Suprapubic skin (tissue), 4 donors: ENCODE data around the gene GAS6. TPM values are rescaled to one million over a fixed set of nuclear protein-coding genes. Genes with fewer than 3 reads are reported as not detected.
A peak's percentile ranks its signal among the peaks of the same experiment; 100 is the strongest.

Experiments used
- DNase-seq, 2 donors: peaks; one replicate each; pipeline ENCODE4 v3.0.0-alpha.2; 2019; ENCODE audit warnings: low spot score in 2 of 2
- H3K27ac ChIP-seq: fragments of 200-600 bp; sonication (generic); one replicate; pipeline ENCODE4 v1.5.1; 2019
- H3K27me3 ChIP-seq: fragments of 200-600 bp; sonication (generic); one replicate; pipeline ENCODE4 v1.5.1; 2019
- H3K36me3 ChIP-seq: fragments of 200-600 bp; sonication (generic); one replicate; pipeline ENCODE4 v1.5.1; 2019
- H3K4me1 ChIP-seq: fragments of 200-600 bp; sonication (generic); one replicate; pipeline ENCODE4 v1.5.1; 2019
- H3K4me3 ChIP-seq: fragments of 200-600 bp; sonication (generic); one replicate; pipeline ENCODE4 v1.5.1; 2019; ENCODE audit warnings: mild to moderate bottlenecking
- H3K9me3 ChIP-seq: fragments of 200-600 bp; sonication (generic); one replicate; pipeline ENCODE4 v1.5.1; 2019
- EP300 ChIP-seq: sonication (generic); formaldehyde crosslinking; IDR thresholded peaks from one replicate; pipeline ENCODE4 v1.6.1; 2017; ENCODE audit warnings: antibody characterized with exemption
- POLR2A ChIP-seq, 2 donors: fragments of 450-650 bp; IDR thresholded peaks; one replicate each; pipeline ENCODE4 v1.6.1; 2017; ENCODE audit warnings: antibody characterized with exemption in 2 of 2, mild to moderate bottlenecking in 2 of 2, moderate library complexity in 2 of 2
- POLR2AphosphoS5 ChIP-seq, 3 donors: sonication (generic); formaldehyde crosslinking; IDR thresholded peaks; one replicate each; pipeline ENCODE4 v1.6.1; 2017; ENCODE audit warnings: antibody characterized with exemption in 3 of 3
- WGBS: methylation state at CpG from one replicate; pipeline ENCODE4 v1.1.5; 2018; 5-methylcytosine and 5-hydroxymethylcytosine counted together
- total RNA-seq, 4 donors: library from RNA; depleted of rRNA; stranded (reverse); fragments of >200 nt; gene quantifications; one replicate each; pipeline ENCODE4 v1.1.0, GENCODE V29; 2016
- TF ChIP-seq, protein P1 (sequence below), 2 donors: fragments of 200-600 bp in 1 of 2; fragments of 450-650 bp in 1 of 2; sonication (generic) in 1 of 2; IDR thresholded peaks; one replicate each; pipeline ENCODE4 v1.5.1; 2016 to 2019; ENCODE audit warnings: antibody characterized with exemption in 2 of 2, mild to moderate bottlenecking in 1 of 2, moderate library complexity in 1 of 2

GAS6 gene
- total RNA-seq, 4 donors from 2014 or later: 175 to 286 (median 224) TPM

DNA sequence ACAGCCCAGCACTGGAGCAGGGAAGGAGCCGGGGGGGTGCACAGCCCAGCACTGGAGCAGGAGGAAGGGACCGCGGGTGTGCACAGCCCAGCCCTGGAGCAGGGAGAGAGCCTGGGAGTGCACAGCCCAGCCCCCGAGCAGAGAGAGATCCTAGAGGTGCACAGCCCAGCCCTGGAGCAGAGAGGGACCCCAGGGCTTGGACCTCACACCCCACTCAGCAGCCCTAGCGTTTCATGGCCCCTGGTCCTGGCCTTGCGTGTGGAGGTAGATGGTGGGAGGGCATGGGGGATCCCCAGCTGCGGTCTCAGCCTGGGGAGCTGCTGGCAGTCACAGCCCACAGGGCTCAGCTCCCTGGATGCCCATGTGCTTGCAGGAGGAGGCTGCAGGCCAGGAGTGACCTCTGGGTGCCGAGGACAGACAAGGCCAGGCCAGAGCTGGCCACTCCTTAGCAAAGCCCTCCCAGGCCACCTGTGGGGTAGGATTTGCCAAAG is 25.1 kb downstream of the GAS6 start:
- no peaks in the 10 kb centered on the region for H3K27me3 ChIP-seq
- no peak for DNase-seq
- no peaks in the 10 kb centered on the region for H3K9me3 ChIP-seq
- H3K36me3 ChIP-seq: peaks cover 19% of the 10 kb centered on the region
- TF ChIP-seq POLR2A (IDR thresholded peaks at IDR 0.05) (no peak), POLR2AphosphoS5 (IDR thresholded peaks at IDR 0.05) (no peak), EP300 (no peak)
- TF ChIP-seq, protein P1, sequence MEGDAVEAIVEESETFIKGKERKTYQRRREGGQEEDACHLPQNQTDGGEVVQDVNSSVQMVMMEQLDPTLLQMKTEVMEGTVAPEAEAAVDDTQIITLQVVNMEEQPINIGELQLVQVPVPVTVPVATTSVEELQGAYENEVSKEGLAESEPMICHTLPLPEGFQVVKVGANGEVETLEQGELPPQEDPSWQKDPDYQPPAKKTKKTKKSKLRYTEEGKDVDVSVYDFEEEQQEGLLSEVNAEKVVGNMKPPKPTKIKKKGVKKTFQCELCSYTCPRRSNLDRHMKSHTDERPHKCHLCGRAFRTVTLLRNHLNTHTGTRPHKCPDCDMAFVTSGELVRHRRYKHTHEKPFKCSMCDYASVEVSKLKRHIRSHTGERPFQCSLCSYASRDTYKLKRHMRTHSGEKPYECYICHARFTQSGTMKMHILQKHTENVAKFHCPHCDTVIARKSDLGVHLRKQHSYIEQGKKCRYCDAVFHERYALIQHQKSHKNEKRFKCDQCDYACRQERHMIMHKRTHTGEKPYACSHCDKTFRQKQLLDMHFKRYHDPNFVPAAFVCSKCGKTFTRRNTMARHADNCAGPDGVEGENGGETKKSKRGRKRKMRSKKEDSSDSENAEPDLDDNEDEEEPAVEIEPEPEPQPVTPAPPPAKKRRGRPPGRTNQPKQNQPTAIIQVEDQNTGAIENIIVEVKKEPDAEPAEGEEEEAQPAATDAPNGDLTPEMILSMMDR (IDR thresholded peaks at IDR 0.05): no peak
- H3K4me1 ChIP-seq: peaks cover 60% of the 10 kb centered on the region
- H3K4me3 ChIP-seq: peak overlapping the region; percentile 21
- 22% methylated on average over 5 of the region's 8 CpGs for WGBS
- H3K27ac ChIP-seq: no peak overlapping the region

DNA sequence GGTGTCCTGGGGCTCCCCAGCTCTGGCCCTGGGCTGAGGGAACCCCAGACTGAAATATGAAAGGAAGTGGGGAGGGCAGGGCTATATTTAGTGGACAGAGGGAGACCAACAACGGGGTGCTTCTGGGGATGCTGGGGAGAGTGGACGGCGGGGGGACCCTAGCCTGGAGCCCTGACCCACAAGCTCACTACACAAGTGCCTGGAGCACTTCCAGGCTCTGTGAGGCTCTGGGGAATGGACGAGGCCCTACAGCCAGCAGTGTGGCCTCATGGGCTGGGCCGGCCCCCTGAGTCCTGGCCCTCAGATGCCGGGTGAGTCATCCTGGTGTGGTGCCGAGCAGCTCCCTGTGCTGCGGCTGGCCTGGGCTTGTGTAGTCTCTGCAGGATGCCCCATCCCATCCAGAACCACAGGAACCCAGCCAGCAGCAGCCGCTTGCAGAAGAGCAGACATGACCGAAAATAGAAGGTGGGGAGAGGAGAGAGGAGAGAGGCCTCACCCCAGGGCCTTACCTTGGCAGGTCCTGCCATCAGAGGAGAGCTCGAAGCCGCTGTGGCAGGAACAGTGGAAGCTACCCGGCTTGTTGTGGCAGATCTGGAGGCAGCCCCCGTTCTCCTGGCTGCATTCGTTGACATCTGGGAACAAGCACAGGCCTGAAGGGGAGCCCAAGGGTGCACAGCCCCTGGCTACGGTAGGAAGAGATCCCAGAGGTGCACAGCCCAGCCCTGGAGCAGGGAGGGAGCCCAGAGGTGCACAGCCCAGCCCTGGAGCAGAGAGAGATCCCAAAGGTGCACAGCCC is 26.1 kb downstream of the GAS6 start:
- peak; percentile 95 to 96 for DNase-seq
- peaks cover 29% of the 10 kb centered on the region for H3K36me3 ChIP-seq
- peaks cover 57% of the 10 kb centered on the region for H3K4me1 ChIP-seq
- H3K27me3 ChIP-seq: no peaks in the 10 kb centered on the region
- WGBS: 25% methylated on average over 11 of the region's 16 CpGs
- H3K9me3 ChIP-seq: no peaks in the 10 kb centered on the region
- peak overlapping the region; percentile 21 for H3K4me3 ChIP-seq
- H3K27ac ChIP-seq: peak overlapping the region; percentile 81
- TF ChIP-seq POLR2AphosphoS5 (IDR thresholded peaks at IDR 0.05): peak in 1 of 3 donors; percentile 50
- TF ChIP-seq, protein P1 (IDR thresholded peaks at IDR 0.05): no peak

DNA sequence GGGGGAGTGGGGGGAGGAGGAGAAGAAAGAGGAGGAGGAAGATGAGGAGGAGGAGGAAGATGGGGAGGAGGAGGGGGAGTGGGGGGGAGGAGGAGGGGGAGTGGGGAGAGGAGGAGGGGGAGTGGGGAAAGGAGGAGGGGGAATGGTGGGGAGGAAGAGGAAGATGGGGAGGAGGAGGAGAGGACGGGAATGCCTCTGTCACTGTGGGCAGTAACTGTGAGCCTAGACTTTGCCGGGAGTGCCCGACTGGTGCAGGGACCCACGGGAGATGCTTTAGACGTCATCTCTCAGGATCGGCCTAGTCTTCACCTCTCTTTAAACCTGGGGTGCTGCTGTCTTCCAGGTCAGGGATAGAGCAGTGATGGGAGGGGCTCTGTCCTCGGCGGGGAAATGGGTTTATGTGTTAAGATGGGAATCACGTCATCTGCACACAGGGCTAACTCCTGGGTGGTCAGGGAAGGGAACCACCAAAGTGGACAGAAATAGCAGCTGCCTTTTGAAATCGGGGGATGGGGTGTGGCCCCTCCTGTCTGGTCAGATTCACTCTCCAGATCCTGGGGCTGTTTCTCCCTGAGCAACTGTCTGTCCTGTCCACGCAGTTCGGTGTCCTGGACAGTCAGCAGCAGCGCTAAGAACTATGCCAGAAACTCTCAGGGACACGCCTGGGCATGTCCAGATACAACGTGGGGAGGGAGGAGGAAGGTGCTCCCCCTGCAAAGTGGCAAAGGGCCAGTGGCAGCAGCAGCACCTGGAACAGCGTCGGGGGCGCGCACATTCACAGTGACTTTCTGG is 26.9 kb downstream of the GAS6 start:
- Histone ChIP-seq H3K9me3 (no peaks in the 10 kb centered on the region), H3K27ac (peak overlapping the region; percentile 81), H3K36me3 (peaks cover 37% of the 10 kb centered on the region), H3K4me1 (peaks cover 57% of the 10 kb centered on the region), H3K4me3 (peak overlapping the region; percentile 21), H3K27me3 (no peaks in the 10 kb centered on the region)
- no peak for DNase-seq
- WGBS: 25% methylated on average over 18 of the region's 19 CpGs
- TF ChIP-seq, protein P1 (IDR thresholded peaks at IDR 0.05): no peak
- TF ChIP-seq POLR2A (IDR thresholded peaks at IDR 0.05): no peak
- peak in 1 of 3 donors; percentile 2 for TF ChIP-seq POLR2AphosphoS5 (IDR thresholded peaks at IDR 0.05)
- no peak for TF ChIP-seq EP300

DNA sequence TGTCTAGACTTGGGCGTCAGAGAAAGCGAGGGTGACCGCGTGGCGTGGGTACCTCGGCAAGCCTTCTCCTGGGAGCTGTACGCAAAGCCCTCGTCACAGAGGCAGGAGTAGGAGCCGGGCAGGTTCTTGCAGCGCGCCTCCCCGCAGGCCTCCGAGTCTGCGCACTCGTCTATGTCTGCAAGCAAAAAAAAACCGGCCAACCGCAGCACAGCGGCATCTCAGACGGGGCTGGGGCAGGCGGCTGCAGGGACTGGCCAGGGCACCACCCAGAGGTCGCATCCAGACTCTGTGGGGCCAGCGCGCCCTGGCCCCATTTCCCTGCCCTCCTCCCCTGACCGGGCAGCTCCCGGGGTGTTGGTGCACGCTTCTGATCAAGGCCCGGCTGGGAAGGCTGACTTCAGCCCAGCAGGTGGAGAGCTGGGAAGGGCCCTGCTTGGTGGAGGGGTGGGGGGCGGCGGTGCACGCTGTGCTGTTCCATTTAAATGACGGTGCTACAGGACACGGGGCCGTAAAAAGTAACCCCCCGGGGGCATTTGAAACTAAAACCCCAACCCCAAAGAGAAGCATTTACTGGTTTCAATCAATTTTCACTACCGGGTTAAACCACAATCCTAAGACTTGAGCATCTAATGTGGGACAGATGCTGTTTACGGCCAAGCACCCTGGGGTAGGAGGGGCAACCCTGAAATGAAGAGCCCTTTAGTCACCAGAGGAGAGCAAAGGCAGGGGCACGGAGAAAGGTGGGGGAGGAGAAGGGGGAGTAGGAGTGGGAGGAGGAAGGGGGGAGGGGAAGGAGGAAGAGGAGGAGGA is 28.2 kb downstream of the GAS6 start:
- peaks cover 47% of the 10 kb centered on the region for H3K36me3 ChIP-seq
- peak overlapping the region; percentile 34 for H3K27ac ChIP-seq
- TF ChIP-seq EP300 (no peak), POLR2A (IDR thresholded peaks at IDR 0.05) (no peak), POLR2AphosphoS5 (IDR thresholded peaks at IDR 0.05) (no peak)
- TF ChIP-seq, protein P1 (IDR thresholded peaks at IDR 0.05): no peak
- peaks cover 49% of the 10 kb centered on the region for H3K4me1 ChIP-seq
- H3K27me3 ChIP-seq: no peaks in the 10 kb centered on the region
- DNase-seq: no peak
- 52% methylated on average over 27 of the region's 37 CpGs for WGBS
- H3K9me3 ChIP-seq: no peaks in the 10 kb centered on the region
- no peak overlapping the region for H3K4me3 ChIP-seq
